DND-41 (cell line): ENCODE measurements around the gene NYNRIN.
A peak's percentile ranks its signal among the peaks of the same experiment; 100 is the strongest.

ENCODE experiments used
- CTCF ChIP-seq: IDR thresholded peaks from 2 replicates; pipeline ENCODE4 v1.5.1; 2012; ENCODE audit warnings: borderline replicate concordance, low read length, moderate library complexity, mild to moderate bottlenecking; ENCODE audit not compliant: poor library complexity, severe bottlenecking; ENCODE audit errors: extremely low read depth
- EZH2 ChIP-seq: IDR thresholded peaks from 3 replicates; pipeline ENCODE4 v1.6.1; 2012; ENCODE audit warnings: borderline replicate concordance, low read depth, mild to moderate bottlenecking, moderate library complexity, low read length, inconsistent platforms; ENCODE audit not compliant: severe bottlenecking

GRCh38 chr14:24431569-24432258 is 32.9 kb downstream of the NYNRIN start:
- TF ChIP-seq CTCF (peak; percentile 96), EZH2 (no peak)
